Stimulated activated CD4-positive, alpha-beta T cell treated with anti-CD3 and anti-CD28 coated beads, Interleukin-2, amount 100 ng/mL, for 4 hours (primary cell): ENCODE data around the gene LPXN.
"Not testable (repeated sequence)": the region's sequence is repeated elsewhere in the genome, so short reads cannot be mapped to it uniquely, and the experiment has no call there.

Experiments
- DNase-seq: peaks from one replicate; pipeline ENCODE4 v3.0.0-alpha.2; 2020; ENCODE audit warnings: low read depth

Gene LPXN

DNA sequence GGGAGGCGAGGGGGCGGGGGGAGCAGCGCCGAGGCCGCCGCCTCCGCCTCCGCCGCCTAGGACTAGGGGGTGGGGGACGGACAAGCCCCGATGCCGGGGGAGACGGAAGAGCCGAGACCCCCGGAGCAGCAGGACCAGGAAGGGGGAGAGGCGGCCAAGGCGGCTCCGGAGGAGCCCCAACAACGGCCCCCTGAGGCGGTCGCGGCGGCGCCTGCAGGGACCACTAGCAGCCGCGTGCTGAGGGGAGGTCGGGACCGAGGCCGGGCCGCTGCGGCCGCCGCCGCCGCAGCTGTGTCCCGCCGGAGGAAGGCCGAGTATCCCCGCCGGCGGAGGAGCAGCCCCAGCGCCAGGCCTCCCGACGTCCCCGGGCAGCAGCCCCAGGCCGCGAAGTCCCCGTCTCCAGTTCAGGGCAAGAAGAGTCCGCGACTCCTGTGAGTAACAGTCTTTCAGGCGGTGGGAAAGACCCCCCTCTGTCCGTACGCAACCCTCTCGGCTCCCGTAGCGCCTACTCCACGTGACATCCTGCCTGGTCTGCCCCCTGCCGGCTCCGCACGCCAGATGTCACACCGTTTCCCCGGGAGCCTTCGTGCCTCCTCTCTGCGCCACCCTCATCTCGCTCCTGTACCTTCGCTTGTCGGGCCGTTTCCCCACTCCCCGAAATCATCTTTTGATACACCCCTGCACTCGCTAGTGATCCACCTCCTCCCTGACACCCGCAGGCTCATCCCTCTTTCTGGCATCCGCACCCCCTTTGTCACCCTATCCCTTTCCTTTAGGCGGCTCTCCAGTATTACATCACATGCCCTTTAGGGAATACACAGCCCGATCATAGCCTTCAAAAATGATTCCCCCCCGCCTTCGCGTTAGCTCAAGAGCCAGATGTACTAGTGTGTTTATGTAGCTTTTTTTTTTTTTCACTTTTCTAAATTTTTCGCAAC, 3.8 kb upstream of the LPXN start:
- peak; percentile 90 for DNase-seq

DNA sequence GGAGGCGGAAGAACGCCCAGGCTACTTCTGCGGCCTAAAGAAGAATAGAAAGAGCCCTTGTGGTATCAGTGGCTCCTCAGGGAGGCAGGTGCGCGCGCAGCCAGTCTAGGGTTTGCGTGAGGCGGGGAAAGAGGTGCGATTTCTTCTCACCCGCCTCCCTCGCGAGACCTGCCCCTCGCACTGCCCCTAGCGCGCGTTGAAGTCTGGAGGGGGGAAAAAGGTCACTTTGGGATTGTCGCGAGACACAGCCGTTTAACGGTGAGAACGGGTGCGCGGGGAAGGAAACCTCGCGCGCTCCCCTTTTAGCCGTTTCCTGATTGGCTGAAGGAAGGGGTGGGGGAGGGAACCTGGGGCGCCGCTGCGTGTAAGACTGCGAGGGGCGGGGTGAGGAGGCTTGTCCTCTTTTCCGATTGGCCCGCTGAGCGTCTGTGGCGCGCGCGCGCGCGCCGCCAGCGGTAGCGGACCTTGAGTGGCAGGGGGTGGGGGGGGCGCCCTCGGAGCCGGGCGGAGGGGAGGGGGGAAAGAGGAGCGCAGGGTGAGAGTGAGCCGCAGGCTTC, 3.1 kb upstream of the LPXN start, which contains the start of gene ZFP91:
TSS of gene ZFP91 (plus strand) at position 429 of the 557 bp plus-strand sequence. CDS start 219 bp downstream, outside the sequence.
- DNase-seq, result peak; percentile 96

DNA sequence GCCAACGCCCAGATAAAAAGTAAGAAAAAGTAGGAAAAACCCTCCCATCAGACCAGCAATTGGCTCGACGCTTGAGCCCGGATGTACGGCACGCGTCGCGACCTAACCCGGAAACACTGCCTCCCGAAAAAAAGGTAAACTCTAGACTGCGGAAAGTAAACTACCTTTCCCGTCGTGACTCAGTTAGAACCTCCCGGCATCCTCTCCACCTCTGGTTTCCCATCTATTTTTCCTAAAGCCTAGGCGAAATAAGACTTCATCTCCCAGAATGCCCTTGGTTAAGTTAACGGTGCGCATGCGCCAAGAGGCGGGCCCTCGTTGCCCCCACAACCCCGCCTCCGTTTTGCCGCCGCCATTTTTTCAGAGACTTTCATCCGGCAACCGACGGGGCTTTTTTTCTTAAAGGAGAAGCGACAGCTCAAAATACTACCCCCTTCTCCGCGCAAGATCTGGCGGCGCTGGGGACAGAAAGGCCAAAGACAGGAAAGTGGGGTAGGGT, 2.5 kb upstream of the LPXN start:
- DNase-seq, result peak; percentile 88

DNA sequence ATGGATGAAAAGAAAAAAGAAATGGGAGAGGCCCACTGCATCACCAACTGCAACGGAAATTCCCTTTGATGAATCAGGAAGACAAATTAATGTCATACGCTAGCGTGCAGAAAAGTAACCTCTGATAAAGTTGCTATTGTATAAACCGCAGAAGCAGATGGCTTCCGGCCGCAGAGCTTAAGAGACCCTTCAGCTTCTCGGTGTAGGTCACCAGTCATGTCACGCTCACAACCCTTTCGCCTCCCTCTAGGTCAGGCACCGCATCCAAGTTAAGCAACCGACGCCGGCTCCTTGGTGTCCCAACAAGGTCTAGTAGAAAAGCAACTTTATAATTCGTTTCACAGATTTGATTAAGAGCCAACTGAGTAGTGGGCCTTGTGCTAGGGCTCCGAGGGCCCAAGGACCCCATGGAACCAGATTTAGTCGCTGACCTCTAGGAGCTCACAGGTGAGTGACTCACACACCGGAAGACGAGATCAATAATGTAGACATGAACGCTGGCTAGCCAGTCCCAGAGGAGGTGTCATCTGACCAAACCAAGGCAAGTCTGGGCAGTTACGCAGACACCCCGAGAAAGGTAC, 2.0 kb upstream of the LPXN start:
- DNase-seq, result peak; percentile 68

DNA sequence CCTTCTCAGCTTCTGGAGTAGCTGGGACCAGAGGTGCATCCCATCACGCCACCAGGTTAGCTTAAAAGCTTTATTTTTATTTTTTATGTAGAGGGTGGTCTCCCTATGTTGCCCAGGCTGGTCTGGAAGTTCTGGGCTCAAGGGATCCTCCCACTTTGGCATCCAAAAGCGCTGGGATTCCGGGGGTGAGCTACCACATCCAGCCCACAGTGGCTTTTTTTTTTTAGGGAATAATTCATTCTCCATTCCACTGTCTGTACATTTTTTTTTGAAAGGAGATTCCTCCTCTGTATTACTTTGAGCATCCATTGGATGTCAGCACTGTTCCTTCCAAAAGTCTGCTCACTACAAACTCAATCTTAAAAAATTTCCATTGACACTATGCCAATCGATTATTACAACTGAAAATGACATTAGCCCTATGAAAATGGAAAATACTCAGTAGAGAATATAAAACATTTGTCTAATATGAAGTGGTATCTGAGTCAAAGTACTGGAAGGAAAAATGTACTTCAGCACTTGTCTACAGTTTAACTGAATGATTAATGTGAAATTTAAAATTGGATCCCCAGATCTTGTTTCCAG, 1.3 kb upstream of the LPXN start:
- DNase-seq, result no peak

DNA sequence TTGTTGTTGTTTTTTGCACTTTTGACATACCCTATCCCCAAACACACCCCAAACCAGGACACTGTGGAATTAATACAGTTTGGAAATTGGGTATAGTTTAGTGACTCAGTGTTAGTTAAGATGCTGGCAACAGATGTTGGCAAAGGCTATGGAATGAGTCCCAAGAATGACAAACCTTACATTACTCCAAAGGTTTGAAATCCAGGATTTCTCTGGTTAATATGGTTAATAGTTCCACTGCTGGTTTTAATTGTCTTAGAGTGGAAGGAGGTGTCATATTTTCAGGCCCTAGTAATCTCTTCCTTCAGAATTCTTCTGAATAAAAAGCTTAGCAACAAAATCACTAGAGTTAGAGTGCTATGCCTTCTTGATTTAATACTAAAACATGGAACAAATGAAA, 775 bp downstream of the LPXN start:
- no peak for DNase-seq

DNA sequence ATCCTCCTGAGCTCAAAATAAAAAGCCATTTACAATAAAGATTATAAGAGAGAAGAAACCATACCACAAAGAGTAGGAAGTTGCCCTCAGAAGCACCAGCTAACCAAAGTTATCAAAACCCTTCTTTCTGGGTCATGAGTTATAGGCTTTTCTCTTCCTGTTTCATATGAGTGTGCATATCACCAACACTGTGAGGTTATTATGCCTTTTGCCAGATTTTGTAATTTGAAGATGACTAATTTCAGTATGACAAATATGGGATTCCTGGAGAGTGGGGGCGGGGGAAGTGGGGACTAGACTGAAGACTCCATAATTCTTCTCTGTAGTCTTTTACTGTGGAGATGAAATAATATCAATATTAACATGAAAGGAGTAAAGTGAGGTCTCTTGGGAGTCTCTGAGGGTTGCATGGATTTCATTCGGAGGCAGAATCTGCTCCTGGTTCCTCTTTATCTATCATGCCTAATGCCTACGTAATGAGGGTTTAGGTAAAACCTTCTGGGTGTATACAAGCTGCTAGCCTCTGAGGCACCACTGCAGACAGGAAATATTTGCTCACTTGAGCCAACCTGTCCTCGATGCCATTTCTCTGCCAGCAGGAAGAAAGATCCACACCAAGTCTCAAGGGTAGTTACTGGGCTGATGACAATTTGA, 2.1 kb downstream of the LPXN start:
- DNase-seq, result peak; percentile 61

DNA sequence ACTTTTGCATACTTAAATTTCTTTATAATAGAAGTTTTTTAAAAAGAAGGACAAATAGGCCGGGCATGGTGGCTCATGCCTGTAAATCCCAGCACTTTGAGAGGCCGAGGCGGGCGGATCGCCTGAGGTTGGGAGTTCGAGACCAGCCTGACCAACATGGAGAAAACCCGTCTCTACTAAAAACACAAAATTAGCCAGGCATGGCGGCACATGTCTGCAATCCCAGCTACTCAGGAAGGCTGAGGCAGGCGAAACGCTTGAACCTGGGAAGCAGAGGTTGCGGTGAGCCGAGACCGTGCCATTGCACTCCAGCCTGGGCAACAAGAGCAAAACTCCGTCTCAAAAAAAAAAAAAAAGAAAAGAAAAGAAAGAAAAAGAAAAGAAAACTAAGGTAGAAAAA, 2.8 kb downstream of the LPXN start:
- DNase-seq, result not testable (repeated sequence)

DNA sequence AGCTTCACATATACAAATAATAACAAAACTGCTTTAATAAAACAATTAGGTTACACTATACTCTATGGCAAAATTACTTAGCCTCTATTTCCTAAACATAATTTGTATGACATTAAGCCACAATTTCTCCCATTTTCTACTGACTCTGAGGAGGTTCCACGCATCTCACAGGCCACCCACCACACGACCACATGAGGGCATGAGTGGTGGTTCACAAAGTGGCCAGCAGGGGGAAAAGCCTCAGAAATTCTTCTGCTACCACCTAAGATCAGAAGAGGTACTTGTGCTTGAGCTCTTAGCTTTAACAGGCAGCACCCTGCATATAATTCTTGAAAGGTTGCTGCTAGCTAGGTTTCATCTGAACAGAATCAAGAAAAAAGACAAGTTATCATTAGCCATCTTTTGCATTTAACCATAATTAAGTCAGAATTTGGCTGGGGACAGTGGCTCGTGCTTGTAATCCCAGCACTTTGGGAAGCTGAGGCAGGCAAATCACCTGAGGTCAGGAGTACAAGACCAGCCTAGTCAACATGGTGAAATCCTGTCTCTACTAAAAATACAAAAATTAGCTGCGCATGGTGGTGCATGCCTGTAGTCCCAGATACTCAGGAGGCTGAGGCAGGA, 7.7 kb downstream of the LPXN start:
- DNase-seq, result peak; percentile 63

DNA sequence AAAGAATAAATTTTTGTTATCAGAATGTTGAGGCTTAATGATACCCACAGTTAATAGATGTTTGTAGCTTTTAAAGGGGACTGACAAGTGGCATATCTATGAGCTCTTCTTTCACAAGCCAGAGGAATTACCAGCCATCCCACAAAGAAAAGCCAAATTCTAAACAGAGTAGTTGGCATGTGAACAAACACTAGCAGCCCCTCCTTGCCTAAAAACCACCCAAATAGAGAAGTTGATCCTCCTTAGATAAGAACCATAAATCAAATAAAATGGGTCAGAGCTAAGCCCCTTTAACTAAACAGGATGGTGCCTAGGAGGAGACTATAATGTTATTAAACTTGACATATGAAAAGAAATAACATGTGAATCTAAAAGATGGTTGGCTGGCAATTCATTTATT, 11.4 kb downstream of the LPXN start:
- DNase-seq, result no peak

DNA sequence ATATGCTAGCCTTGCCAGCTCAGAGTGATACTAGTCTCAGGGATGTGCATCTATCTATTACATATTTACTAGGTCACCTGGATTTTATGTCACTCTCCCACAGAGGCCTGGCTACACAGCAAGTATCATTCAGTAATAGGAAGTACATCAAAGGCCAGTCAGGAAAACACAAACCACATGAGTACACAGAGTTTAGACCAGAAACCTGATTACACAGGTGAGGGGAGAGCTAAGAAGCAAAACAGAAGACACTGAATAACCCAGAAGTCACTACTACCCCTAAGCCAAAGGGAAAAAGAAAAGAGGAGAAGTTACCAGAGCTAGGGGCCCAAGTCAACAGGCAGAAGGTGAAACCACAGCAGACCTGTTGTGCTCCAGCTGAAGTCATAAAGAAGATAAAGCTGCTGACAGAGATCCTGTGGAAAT, 13.3 kb downstream of the LPXN start:
- DNase-seq, result no peak

DNA sequence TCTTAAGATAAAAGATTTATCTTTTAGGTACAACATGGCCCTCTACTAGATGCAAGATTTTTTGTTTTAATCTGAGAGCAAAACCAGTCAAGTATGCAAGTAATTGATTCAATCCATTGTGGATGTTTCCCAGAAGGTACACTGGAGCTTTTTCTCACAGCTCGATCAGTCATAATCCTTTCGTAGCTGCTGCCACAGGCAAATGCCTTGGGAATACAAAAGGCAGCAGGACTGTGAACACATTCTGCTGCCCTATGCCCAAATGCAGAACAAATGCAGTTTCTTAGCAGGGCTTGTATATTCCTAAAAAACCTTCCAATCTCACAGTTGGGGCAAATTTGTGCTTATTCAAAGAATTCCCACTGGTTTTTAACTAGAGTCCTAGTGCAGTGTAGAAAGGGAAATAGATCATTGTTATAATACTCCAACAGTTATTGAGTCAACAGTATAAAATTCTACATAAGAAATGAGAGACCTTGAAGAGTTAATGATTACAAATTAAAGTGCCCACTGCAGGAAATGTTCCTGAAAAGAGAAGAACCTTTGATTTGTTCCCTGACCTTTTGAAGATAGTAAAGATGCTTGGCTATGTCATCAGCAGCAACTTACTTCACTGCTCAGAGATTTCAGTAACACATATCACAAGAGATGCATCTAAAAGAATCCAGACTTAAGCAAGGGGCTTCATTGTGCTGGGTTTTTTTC, 14.1 kb downstream of the LPXN start:
- DNase-seq, result no peak

DNA sequence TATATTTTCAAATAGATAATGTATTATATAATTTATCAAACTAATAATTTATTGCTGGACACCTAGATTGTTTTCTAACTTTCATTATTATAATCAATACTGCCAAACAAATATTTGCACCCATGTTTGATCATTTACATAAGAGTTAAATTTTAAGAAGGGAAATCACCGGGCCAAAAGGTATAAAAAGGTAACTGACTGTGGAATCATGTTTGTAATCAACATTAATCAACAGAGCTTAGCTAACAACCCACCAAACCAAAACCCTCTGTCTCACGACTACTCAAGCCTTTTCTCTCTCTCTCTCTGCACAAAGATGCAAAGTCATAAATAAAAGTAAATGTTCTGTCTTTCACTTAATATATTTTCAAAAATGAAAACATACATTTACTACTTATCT, 14.8 kb downstream of the LPXN start:
- no peak for DNase-seq

DNA sequence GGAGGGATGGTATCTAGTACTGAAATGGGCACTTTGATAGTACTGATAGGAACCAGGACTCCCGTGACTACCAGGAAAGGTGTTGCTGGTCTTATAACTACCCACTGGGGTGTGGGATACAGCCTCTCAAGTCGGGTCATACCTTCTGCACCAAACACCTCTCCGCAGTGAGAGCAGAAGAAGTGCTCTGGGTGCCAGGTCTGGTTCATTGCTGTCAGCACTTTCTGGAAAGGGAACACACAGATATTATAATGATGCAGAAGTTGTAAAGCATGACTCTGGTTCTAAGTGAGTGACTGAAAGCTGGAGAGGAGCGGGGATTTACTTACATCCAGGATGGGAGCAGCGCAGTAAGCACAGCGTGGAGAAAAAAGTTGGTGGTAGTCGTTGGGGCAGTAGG, 26.0 kb downstream of the LPXN start:
- no peak for DNase-seq

DNA sequence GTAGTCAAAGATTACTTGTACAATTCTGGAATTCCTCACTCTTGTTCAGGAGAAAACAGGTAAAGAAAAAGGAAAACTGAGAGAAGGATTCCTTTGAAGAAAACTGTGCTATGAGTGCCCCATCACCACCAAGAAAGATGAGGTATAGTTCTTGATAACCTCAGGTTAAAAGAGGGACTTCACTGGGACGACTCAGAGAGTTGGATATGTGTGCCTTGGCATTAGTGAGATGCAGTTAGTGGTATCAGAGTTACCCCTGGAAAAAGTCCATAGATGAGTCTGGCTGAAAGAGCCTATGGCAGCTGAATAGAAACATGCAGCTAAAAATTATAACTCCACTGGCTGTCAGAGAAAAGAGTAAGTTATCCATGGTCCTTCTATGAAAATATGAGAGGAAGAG, 28.8 kb downstream of the LPXN start:
- no peak for DNase-seq

DNA sequence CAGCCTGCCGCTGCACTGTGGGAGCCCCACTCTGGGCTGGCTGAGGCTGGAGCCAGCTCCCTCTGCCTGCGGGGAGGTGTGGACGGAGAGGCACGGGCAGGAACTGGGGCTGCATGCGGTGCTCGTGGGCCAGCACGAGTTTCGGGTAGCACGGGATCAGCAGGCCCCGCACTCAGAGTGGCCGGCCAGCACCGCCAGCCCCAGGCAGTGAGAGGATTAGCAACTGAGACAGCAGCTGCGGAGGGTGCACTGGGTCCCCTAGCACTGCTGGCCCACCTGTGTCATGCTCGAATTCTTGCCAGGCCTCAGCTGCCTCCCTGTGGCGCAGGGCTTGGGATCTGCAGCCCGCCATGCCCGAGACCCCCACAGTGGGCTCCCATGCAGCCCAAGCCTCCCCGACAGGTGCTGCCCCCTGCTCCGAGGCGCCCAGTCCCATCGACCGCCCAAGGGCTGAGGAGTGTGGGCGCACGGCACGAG, 43.8 kb downstream of the LPXN start:
- no peak for DNase-seq

DNA sequence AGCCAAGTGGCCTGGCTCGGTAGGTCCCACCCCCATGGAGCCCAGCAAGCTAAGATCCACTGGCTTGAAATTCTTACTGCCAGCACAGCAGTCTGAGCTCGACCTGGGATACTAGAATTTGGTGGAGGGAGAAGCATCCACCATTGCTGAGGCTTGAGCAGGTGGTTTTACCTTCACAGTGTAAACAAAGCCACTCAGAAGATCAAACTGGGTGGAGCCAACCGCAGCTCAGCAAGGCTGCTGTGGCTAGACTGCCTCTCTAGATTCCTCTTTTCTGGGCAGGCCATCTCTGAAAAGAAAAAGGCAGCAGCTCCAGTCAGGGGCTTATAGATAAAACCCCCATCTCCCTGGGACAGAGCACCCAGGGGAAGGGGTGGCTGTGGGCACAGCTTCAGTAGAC, 45.4 kb downstream of the LPXN start:
- DNase-seq, result no peak

DNA sequence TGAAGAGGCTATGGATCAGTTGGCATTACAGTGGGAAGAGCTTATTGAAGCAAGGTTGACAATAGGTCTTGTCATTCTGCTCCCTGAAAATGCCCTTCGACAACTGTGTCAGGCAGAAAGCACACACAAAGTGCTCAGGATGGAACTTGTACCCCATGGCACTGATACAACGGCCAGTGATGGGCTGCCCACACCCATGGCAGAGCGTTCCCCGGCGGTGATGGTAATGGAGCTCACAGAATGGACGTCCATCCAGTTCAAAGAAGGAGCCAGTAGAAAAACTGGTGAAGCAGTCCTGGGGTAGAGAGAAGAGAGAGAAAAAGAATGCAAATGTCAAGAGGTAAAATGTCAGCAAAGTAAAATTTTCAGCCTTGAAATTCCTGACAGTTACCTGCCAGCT, 48.2 kb downstream of the LPXN start:
- DNase-seq, result no peak

DNA sequence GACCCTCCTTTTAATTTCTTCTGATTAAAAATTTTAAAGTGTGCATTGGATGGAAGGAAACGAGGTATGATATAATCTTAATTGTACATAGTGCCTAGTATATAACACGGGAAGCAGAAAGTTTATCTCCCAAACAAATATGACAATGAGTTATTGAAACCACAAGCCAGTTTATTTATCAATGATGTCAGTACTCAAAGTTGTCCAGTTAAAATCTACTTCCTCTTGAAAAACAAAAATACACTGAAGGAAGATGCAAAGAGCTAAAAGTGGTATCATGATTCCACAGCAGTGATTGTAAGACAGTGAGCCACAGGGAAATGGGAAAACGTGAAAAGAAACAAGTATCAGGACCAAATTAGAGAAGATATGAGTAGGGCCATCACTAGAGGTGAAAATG, 48.9 kb downstream of the LPXN start:
- no peak for DNase-seq

DNA sequence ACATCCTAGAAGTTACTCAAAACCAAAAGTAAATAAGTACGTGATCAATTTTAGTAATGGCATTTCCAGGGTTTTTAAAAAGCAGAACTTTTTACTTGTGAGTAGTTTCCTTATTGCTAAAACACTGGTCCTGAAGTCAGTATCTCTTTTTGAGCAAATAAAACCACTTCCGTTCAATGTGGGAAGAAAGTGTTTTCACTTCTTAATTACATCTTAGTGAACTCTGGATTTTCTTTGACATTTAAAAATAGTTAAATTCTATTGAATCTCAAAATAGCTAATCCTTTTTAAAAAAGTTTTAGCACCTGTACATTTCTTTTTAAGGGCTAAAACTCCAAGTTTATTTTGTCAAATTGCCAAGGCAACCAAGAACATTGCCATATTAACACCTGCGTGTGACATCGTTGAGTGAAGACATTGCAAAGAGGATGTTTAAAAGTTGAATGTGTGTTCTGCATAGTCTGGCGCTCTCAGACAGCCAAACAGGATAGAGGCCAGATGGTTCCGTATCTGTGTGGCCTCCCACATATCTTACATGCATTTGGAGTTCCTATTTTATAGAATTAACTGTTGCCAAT, 50.5 kb downstream of the LPXN start:
- DNase-seq, result no peak
